ENCODE results near the gene PFKL. TPM values are rescaled to one million over a fixed set of nuclear protein-coding genes. Genes with fewer than 3 reads are reported as not detected.

Gene PFKL
- total and polyA plus RNA-seq, 2 of the 8 experiments (the other 6 are each of a cell fraction or from before 2014, with no cell fraction given) = 80.2 to 82.3 TPM

DNA sequence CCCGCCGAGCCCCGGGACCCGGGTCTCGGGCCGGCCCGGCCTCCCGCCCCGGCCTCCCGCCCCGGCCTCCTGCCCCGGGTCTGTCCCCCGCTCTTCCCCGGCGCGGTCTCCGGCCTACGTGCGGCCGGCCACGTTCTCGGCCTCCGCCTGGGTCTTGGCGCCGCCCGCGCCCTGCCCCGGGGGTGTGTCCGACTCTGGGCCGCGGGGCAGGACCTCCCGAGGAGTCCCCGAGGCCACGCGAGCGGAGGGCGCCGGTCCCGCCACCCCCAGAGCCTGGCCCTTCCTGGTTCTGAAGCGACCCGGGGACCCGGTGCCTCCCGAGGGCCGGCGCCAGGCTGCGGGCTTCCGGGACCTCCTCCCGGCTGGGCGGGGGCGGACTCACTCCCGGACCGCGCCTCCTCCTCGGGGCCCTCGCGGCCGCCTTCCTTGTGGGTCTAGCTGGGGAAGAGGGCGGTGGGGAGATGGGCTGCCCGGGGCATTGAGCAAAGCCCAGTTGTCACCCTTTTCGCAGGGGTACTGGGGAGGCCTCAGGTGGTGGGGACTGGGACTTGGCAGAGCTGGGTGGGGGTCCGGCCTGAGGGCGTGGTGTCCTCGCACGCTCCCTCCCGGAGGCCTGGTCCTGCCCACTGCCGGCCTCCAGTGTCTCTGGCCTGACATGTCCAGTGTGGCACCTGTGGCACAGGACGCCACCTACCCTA, 558 bp downstream of the PFKL start:
- Histone ChIP-seq H3K27me3 (replicated peaks in 1 of 4; ENCODE audit: control insufficient read depth in 3 of 4, extremely low read depth in 1 of 4, insufficient read depth in 3 of 4, low read length in 3 of 4) (peaks cover 0 to 3% (median 0%) of the 10 kb centered on the region in 4 experiments; a peak in 2 of 7 replicates), H3K4me3 (ENCODE audit: extremely low read depth in 1 of 4, insufficient read depth in 2 of 4, low read depth in 3 of 4, low read length in 4 of 4) (peak overlapping the region; percentile 45 to 68 (median 54)), H3K9me3 (ENCODE audit: insufficient read depth in 2 of 2, low read depth in 1 of 2, low read length in 1 of 2) (no peaks in the 10 kb centered on the region), H3K9ac (replicated peaks in 1 of 4; ENCODE audit: extremely low read depth in 1 of 4, low read depth in 3 of 4, low read length in 3 of 4) (peak overlapping the region in 1 of 4 experiments; percentile 56; a peak in 1 of 7 replicates), H3K4me2 (ENCODE audit: insufficient read depth in 1 of 2, low read depth in 2 of 2, low read length in 2 of 2) (peak overlapping the region; percentile 89 to 90), H2AK5ac (ENCODE audit: low read depth, low read length) (no peak overlapping the region), H2AFZ (ENCODE audit: low read length) (no peak overlapping the region), H3K23ac (ENCODE audit: insufficient read length) (no peak overlapping the region), H4K5ac (ENCODE audit: insufficient read length, low read depth, low read length) (no peak overlapping the region), H4K8ac (ENCODE audit: extremely low read depth, insufficient read depth, low read length) (peak overlapping the region; percentile 14; the same call in 1 of the 2 replicates), H3K36me3 (ENCODE audit: control insufficient read depth in 2 of 4, insufficient read depth in 4 of 4, low read length in 3 of 4) (no peaks in the 10 kb centered on the region), H3K79me1 (ENCODE audit: low read depth, low read length) (peaks cover 6% of the 10 kb centered on the region; the same call in 1 of the 2 replicates), H2BK12ac (ENCODE audit: low read depth, low read length) (no peak overlapping the region), H3K18ac (ENCODE audit: extremely low read depth, low read length) (no peak overlapping the region), H3K23me2 (ENCODE audit: low read depth, low read length) (peaks cover 12% of the 10 kb centered on the region; the same call in 1 of the 2 replicates), H3K4ac (replicated peaks; ENCODE audit: insufficient read length, low read depth, low read length) (no peak overlapping the region), H2BK120ac (replicated peaks; ENCODE audit: low read depth, low read length) (no peak overlapping the region), H4K91ac (replicated peaks; ENCODE audit: insufficient read length, low read length) (no peak overlapping the region), H4K20me1 (replicated peaks in 1 of 2; ENCODE audit: control insufficient read depth in 1 of 2, insufficient read depth in 2 of 2, low read length in 2 of 2) (peaks cover 9 to 15% of the 10 kb centered on the region in 2 experiments), H2BK20ac (ENCODE audit: low read length) (no peak overlapping the region), H3K27ac (ENCODE audit: low read depth, low read length) (no peak overlapping the region; the same call in 1 of the 2 replicates), H2BK15ac (ENCODE audit: low read length) (no peak overlapping the region), H2BK5ac (ENCODE audit: low read depth, low read length) (no peak overlapping the region), H3K14ac (ENCODE audit: insufficient read length) (no peak overlapping the region), H3K79me2 (ENCODE audit: control insufficient read depth in 1 of 2, insufficient read depth in 2 of 2, low read length in 2 of 2) (peaks cover 0 to 6% of the 10 kb centered on the region in 2 experiments; a peak in 1 of 4 replicates), H3K4me1 (replicated peaks in 1 of 4; ENCODE audit: control insufficient read depth in 3 of 4, insufficient read depth in 4 of 4, low read length in 3 of 4) (peaks cover 0 to 19% (median 5%) of the 10 kb centered on the region in 4 experiments; a peak in 5 of 7 replicates), H3K56ac (replicated peaks; ENCODE audit: insufficient read length, low read depth, low read length) (no peak overlapping the region)
- TF ChIP-seq PHF8 (conservative IDR thresholded peaks at IDR 0.05; ENCODE audit: low read depth, low read length) = 0 out of 2 replicates have a peak, but pooled peaks have one; percentile 16
- no peak for TF ChIP-seq USF2 (IDR thresholded peaks at IDR 0.05; ENCODE audit: low read length)
- ChIA-PET POLR2A (ENCODE audit: partially characterized antibody) (interaction anchor here (1.2 kb wide), 1 partner anchor 41 kb away, joined by 3 read pairs; no protein-coding TSS in a partner anchor), CTCF (ENCODE audit: partially characterized antibody) (interaction anchor here (1.2 to 1.5 kb wide), 3 partner anchors 33 to 180 kb away, joined by 3 to 4 read pairs (median 3); partner anchors contain the start of gene TRPM2)
- DNase-seq (ENCODE audit: low read depth in 1 of 2, low spot score in 2 of 2) (peak in 1 of 2 experiments; percentile 77), FAIRE-seq (no peak)
- 21% methylated on average over 13 of the region's 67 CpGs; no CpG with 5 or more reads in 1 of the 2 experiments for WGBS, 2 experiments (ENCODE audit: extremely low coverage in 1 of 2, insufficient coverage in 1 of 2, insufficient read length in 1 of 2, insufficient replicate concordance in 2 of 2, low coverage in 1 of 2, low lambda C conversion rate in 2 of 2, missing lambda C conversion rate in 1 of 2)

Data from H1 (cell line).